SK-N-SH (cell line): ENCODE data around the gene CELF2. TPM values are rescaled to one million over a fixed set of nuclear protein-coding genes. Genes with fewer than 3 reads are reported as not detected.

ENCODE experiments used
- CTCF ChIA-PET: fragments of 300-600, 350-600 bp; formaldehyde crosslinking; extraction: SDS; loops from one replicate; lab custom pipeline; 2021; lab: Yijun Ruan, JAX
- POLR2A ChIA-PET: fragments of 350-600 bp; sonication (Branson Sonifier 250); formaldehyde crosslinking; extraction: SDS; loops from one replicate; lab custom pipeline; 2020; ENCODE audit warnings: antibody characterized with exemption, inconsistent platforms; lab: Yijun Ruan, JAX
- DNase-seq: peaks from one replicate; pipeline ENCODE4 v3.0.0; 2012
- H2AFZ ChIP-seq: fragments of 200-600 bp; sonication (generic); 2 replicates; pipeline ENCODE4 v1.8.1; 2016; ENCODE audit warnings: antibody characterized with exemption, mild to moderate bottlenecking, low read depth
- H3F3A ChIP-seq: fragments of 200-600 bp; sonication (generic); replicated peaks from 2 replicates; pipeline ENCODE3; 2016; ENCODE audit warnings: antibody characterized with exemption, mild to moderate bottlenecking; ENCODE audit not compliant: insufficient read depth
- H3K27ac ChIP-seq, 2 experiments: fragments of 200-500 bp in 1 of 2; fragments of 200-600 bp in 1 of 2; sonication (Bioruptor generic) in 1 of 2; sonication (generic), shearing (Covaris generic) in 1 of 2; 2 replicates each; pipeline versions ENCODE4 v1.5.1 to v1.6.1; 2014 to 2016; ENCODE audit warnings: low read depth in 2 of 2, inconsistent platforms in 1 of 2, low read length in 1 of 2, mild to moderate bottlenecking in 1 of 2, mixed read lengths in 1 of 2
- H3K27me3 ChIP-seq: fragments of 200-600 bp; sonication (generic), shearing (Covaris generic); 2 replicates; pipeline ENCODE4 v1.6.1; 2016; ENCODE audit warnings: mixed run types; ENCODE audit not compliant: insufficient read depth
- H3K36me3 ChIP-seq, 2 experiments: fragments of 200-500 bp in 1 of 2; fragments of 200-600 bp in 1 of 2; sonication (Bioruptor generic) in 1 of 2; sonication (generic) in 1 of 2; replicated peaks in 1 of 2; 2 replicates each; pipeline versions ENCODE3 to v1.5.1; 2014 to 2016; ENCODE audit warnings: low read length in 1 of 2, mild to moderate bottlenecking in 1 of 2; ENCODE audit not compliant: insufficient read depth in 2 of 2, control insufficient read depth in 1 of 2
- H3K4me1 ChIP-seq, 2 experiments: fragments of 200-500 bp in 1 of 2; fragments of 200-600 bp in 1 of 2; sonication (Bioruptor generic) in 1 of 2; sonication (generic), shearing (Covaris generic) in 1 of 2; 2 replicates each; pipeline versions ENCODE4 v1.5.1 to v1.6.1; 2014 to 2016; ENCODE audit warnings: low read depth in 1 of 2, low read length in 1 of 2, mixed run types in 1 of 2; ENCODE audit not compliant: insufficient read depth in 2 of 2, control insufficient read depth in 1 of 2
- H3K4me2 ChIP-seq: fragments of 200-600 bp; sonication (generic), shearing (Covaris generic); 2 replicates; pipeline ENCODE4 v1.6.1; 2017; ENCODE audit warnings: mixed run types
- H3K4me3 ChIP-seq, 2 experiments: fragments of 200-500 bp in 1 of 2; fragments of 200-600 bp in 1 of 2; sonication (Bioruptor generic) in 1 of 2; sonication (generic), shearing (Covaris generic) in 1 of 2; 2 replicates each; pipeline versions ENCODE4 v1.5.1 to v1.8.1; 2014 to 2016; ENCODE audit warnings: low read depth in 2 of 2, inconsistent platforms in 1 of 2, low read length in 1 of 2, mild to moderate bottlenecking in 1 of 2, mixed read lengths in 1 of 2, moderate library complexity in 1 of 2
- H3K79me2 ChIP-seq: fragments of 200-600 bp; sonication (generic); 2 replicates; pipeline ENCODE4 v1.8.1; 2017; ENCODE audit warnings: mild to moderate bottlenecking; ENCODE audit not compliant: insufficient read depth
- H3K9ac ChIP-seq: fragments of 200-600 bp; sonication (generic); 2 replicates; pipeline ENCODE4 v1.6.1; 2017; ENCODE audit warnings: mixed run types
- H3K9me2 ChIP-seq: fragments of 200-600 bp; sonication (generic); 2 replicates; pipeline ENCODE4 v1.6.1; 2017; ENCODE audit warnings: mixed run types
- H3K9me3 ChIP-seq: fragments of 200-600 bp; sonication (generic); 2 replicates; pipeline ENCODE4 v1.6.1; 2017; ENCODE audit warnings: mixed run types, mild to moderate bottlenecking, moderate library complexity
- H4K20me1 ChIP-seq: fragments of 200-600 bp; sonication (generic); 2 replicates; pipeline ENCODE4 v1.6.1; 2017; ENCODE audit warnings: mild to moderate bottlenecking, mixed run types; ENCODE audit not compliant: insufficient read depth
- CHD2 ChIP-seq: fragments of 150-350 bp; IDR thresholded peaks from 2 replicates; pipeline ENCODE4 v1.6.1; 2018; ENCODE audit warnings: low read length; ENCODE audit not compliant: partially characterized antibody
- CTCF ChIP-seq: fragments of 200-600 bp; sonication (generic); IDR thresholded peaks from 2 replicates; pipeline ENCODE4 v1.6.1; 2017; ENCODE audit warnings: antibody characterized with exemption, mild to moderate bottlenecking, moderate library complexity
- EP300 ChIP-seq, 2 experiments: IDR thresholded peaks; 2 replicates each; pipeline versions ENCODE4 v1.4.0 to v1.6.1; 2012; ENCODE audit warnings: borderline replicate concordance in 1 of 2, low read depth in 1 of 2, low read length in 1 of 2
- FOXM1 ChIP-seq: IDR thresholded peaks from 2 replicates; pipeline ENCODE4 v1.4.0; 2012; ENCODE audit warnings: low read depth, mild to moderate bottlenecking
- GATA2 ChIP-seq: sonication (generic); formaldehyde crosslinking; IDR thresholded peaks from 2 replicates; pipeline ENCODE4 v1.5.0; 2020; ENCODE audit warnings: mild to moderate bottlenecking, missing genetic modification reagents
- MEF2A ChIP-seq: IDR thresholded peaks from 2 replicates; pipeline ENCODE4 v1.4.0; 2012; ENCODE audit warnings: low read depth, borderline replicate concordance
- RCOR1 ChIP-seq: fragments of 150-350 bp; IDR thresholded peaks from 2 replicates; pipeline ENCODE4 v1.6.1; 2017; ENCODE audit warnings: antibody characterized with exemption, low read length
- SIN3A ChIP-seq: IDR thresholded peaks from 2 replicates; pipeline ENCODE4 v1.6.1; 2012; ENCODE audit warnings: low read depth, mild to moderate bottlenecking, low read length, moderate library complexity, borderline replicate concordance
- USF1 ChIP-seq: IDR thresholded peaks from 2 replicates; pipeline ENCODE4 v1.4.0; 2012; ENCODE audit warnings: low read depth, borderline replicate concordance
- WGBS: methylation state at CpG from one replicate; pipeline ENCODE4 v1.1.6; 2017; ENCODE audit warnings: low lambda C conversion rate; 5-methylcytosine and 5-hydroxymethylcytosine counted together
- polyA plus RNA-seq, 3 experiments: library from polyadenylated mRNA; depleted of rRNA; stranded (reverse); fragments of >200 nt; gene quantifications; 2 replicates each; pipeline ENCODE4 v1.2.3, GENCODE V29; 2012
- TF ChIP-seq, protein P1 (sequence below): fragments of 150-350 bp; IDR thresholded peaks from 2 replicates; pipeline ENCODE4 v1.6.1; 2016; ENCODE audit warnings: mild to moderate bottlenecking, low read depth, low read length
- TF ChIP-seq, protein P2 (sequence below): IDR thresholded peaks from 2 replicates; pipeline ENCODE4; 2012

CELF2 gene
- polyA plus RNA-seq, 1 of the 3 experiments (the other 2 are of a cell fraction): 0.03 TPM

GRCh38 chr10:11332846-11333245 is 315.2 kb downstream of the CELF2 start:
- Histone ChIP-seq H3K79me2 (no peaks in the 10 kb centered on the region), H3K4me2 (no peak overlapping the region)
- CTCF ChIA-PET: no interaction called here

More at GRCh38 chr10:11332846-11333245, 315.2 kb downstream of the CELF2 start:
- no peaks in the 10 kb centered on the region for H3F3A ChIP-seq
- H3K4me3 ChIP-seq: no peak overlapping the region
- DNase-seq: no peak
- H3K9me3 ChIP-seq: no peaks in the 10 kb centered on the region
- no peak overlapping the region for H2AFZ ChIP-seq
- no peaks in the 10 kb centered on the region for H3K4me1 ChIP-seq
- no peaks in the 10 kb centered on the region for H4K20me1 ChIP-seq
- H3K9ac ChIP-seq: no peak overlapping the region
- H3K36me3 ChIP-seq: no peaks in the 10 kb centered on the region
- H3K9me2 ChIP-seq: no peaks in the 10 kb centered on the region
- no peak for TF ChIP-seq FOXM1
- TF ChIP-seq RCOR1: no peak
- no peak for TF ChIP-seq GATA2 (CRISPR knock-in tag)
- TF ChIP-seq EP300 (IDR thresholded peaks at IDR 0.05; ENCODE audit: borderline replicate concordance in 1 of 2, low read depth in 1 of 2, low read length in 1 of 2): no peak
- TF ChIP-seq CHD2: no peak
- TF ChIP-seq MEF2A: no peak
- TF ChIP-seq, protein P1, sequence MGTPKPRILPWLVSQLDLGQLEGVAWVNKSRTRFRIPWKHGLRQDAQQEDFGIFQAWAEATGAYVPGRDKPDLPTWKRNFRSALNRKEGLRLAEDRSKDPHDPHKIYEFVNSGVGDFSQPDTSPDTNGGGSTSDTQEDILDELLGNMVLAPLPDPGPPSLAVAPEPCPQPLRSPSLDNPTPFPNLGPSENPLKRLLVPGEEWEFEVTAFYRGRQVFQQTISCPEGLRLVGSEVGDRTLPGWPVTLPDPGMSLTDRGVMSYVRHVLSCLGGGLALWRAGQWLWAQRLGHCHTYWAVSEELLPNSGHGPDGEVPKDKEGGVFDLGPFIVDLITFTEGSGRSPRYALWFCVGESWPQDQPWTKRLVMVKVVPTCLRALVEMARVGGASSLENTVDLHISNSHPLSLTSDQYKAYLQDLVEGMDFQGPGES: no peak
- no peak for TF ChIP-seq SIN3A
- no peak for TF ChIP-seq USF1
- TF ChIP-seq, protein P2, sequence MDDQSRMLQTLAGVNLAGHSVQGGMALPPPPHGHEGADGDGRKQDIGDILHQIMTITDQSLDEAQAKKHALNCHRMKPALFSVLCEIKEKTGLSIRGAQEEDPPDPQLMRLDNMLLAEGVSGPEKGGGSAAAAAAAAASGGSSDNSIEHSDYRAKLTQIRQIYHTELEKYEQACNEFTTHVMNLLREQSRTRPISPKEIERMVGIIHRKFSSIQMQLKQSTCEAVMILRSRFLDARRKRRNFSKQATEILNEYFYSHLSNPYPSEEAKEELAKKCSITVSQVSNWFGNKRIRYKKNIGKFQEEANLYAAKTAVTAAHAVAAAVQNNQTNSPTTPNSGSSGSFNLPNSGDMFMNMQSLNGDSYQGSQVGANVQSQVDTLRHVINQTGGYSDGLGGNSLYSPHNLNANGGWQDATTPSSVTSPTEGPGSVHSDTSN: no peak
- TF ChIP-seq CTCF: no peak
- no peaks in the 10 kb centered on the region for H3K27me3 ChIP-seq
- POLR2A ChIA-PET: no interaction called here
- H3K27ac ChIP-seq: no peak overlapping the region
- WGBS: 60% methylated on average over 10 of the region's 10 CpGs
